NOMO-1 (cell line): ENCODE measurements around the gene BOLA2.
"Not testable (repeated sequence)": the region's sequence is repeated elsewhere in the genome, so short reads cannot be mapped to it uniquely, and the experiment has no call there.

Source experiments
- DNase-seq, 2 experiments: peaks; one replicate each; lab custom pipeline; 2025; ENCODE audit not compliant: unreplicated experiment in 2 of 2; lab: John Stamatoyannopoulos, UW

The BOLA2 gene

DNA sequence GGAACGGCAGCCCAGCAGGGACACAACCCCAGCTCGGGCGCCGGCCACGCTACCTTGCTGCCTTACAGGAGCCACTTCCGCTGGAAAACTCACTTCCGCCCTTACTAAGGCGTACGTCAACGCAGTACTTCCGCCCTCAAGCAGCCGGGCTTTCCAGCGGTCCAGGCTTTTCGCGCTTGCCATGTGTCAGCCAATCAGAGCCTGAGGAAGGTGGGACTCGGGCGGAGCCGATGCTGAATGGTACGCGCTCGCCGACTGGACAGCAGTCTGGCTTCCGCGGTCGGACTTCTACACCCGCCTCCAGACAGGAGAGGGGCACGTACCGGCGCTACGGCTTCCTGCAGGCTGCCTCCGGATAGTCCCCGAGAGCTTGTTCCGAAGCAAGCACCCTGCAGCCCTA lies at the start of gene BOLA2, which contains the start of gene SLX1B:
Gene BOLA2, minus strand, starts transcription at position 83 of the 400 bp plus-strand sequence. CDS start 98 bp downstream, outside the sequence.
Gene SLX1B, plus strand, starts transcription at position 265 of the 400 bp plus-strand sequence.
- DNase-seq = not testable (repeated sequence)

DNA sequence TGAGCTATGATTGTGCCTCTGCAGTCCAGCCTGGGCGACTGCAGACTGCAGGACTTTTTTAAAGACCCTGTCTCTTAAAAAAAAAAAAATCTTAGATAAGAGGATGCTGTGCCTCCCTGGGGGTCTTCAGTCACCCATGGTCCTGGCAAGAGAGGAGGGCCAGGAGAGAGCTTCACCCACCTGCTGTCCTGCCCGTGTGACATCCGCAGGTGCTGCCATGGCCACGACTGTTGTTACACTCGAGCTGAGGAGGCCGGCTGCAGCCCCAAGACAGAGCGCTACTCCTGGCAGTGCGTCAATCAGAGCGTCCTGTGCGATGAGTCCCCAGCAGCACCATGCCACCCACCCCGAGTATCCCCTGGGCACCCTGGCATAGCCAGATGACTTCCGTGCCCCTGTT lies 28.1 kb upstream of the BOLA2 start:
- DNase-seq = not testable (repeated sequence)

- DNase-seq = not testable (repeated sequence)
Measured at GRCh38 chr16:29472065-29472464, 17.9 kb upstream of the BOLA2 start.

DNA sequence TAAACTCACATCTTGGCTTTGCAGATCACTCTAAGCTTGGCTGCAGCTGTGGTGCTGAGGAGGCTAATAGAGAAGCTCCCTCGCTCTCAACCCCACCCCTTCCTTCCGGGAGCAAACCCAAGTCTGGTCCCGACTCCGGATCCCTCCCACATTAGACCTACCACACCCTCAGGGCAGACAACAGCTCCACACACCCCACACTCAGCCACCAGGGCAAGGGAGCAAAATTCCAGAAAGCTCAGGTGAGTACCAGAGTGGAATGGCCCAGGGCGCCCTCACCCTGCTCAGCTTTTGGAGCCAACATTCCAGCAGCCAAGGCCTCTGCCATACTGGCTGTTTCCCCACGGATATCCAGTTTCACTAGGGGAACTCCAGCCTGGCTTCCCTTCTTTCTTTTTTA lies 15.5 kb upstream of the BOLA2 start:
- DNase-seq = not testable (repeated sequence)

DNA sequence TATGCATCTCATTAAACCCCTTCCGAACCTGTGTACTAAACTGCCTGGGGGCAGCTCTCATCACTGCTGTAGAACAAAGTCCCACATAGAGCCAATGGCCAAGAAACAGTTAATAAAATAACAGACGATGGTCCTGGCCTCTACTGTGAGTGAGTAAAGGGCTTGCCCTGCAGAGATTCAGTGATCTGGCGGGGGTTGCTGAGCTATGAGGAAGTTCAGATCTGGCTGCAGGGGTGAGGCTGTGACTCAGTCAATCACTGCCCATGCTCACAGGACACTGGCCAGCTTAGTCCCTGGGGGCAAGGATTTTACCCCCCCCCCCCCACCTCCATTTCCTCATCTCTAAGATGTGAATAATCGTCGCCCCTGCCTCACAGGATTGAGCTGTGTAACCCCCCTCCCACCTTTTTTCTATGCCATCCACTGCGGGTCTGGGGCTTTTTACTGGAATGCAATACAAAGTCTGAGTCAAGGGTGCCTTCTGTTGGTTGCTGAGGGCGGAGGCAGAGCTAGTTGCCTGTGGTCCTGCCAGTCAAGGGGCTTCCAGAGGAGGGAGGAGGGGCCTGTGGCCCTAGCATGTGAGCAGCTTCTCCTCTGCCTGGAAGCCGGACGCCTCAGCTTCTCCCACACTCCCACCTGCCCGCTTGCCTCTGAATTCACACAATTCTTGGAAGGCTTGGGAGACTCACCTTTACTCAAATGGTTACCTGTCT lies 13.7 kb upstream of the BOLA2 start:
- DNase-seq = not testable (repeated sequence)

DNA sequence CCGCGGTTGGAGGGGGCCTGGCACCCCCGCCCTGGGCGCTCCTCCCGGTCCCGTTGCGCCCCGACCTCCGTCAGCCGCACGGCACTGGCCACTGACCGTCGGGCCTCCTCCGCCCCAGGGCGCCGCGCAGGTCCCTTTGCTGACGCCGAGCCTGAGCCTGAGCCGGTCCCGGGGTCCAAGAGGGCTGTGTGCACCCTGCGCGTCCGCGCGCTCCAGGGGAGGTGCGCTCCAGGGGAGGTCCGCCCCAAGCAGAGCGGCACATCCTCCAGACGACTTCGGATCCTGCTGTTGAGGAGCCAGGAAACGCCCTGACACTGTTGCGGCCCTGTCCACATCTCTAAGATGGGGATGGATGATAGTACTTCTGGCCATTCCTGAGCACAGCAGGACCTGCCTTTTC lies 12.8 kb upstream of the BOLA2 start:
- not testable (repeated sequence) for DNase-seq

DNA sequence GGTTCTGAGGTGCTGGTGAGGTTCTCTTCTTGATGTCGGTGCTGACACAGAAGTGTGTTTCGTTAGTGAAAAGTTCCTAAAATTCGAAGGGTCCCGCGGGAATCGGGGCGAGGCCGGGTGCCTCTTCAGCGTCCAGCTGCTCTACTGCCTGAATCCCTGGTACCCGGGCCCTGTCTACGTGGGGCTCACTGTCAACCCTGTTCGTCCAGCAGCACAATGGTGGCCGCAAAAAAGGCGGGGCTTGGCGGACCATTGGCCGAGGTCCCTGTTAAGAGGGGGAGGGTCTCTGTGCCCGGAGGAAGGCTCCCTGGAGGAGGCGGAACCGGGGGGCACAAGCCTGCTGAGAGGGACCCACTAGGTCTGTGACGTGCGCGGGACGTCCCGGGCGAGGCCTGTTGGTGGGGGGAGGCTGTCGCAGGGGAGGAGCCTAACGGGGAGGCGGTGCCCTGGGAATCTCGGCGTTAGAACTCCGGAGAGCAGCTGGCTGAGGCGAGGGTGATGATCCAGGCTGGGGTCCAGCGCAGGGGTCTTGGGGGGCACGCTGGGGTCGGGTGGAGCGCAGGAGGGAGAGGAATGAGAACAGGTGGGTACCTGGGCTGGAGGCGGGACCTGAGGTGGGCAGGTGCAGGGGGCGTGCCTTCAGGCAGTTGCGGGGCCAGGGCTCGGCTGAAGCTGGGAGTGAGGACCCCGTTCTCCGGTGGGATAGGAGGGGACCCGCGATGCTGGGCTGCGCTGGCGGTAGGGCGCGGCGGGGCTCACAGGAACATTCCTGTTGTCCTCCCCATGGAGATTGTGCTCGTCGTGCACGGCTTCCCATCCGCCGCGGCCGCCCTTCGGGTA lies 12.1 kb upstream of the BOLA2 start:
- DNase-seq = not testable (repeated sequence)

DNA sequence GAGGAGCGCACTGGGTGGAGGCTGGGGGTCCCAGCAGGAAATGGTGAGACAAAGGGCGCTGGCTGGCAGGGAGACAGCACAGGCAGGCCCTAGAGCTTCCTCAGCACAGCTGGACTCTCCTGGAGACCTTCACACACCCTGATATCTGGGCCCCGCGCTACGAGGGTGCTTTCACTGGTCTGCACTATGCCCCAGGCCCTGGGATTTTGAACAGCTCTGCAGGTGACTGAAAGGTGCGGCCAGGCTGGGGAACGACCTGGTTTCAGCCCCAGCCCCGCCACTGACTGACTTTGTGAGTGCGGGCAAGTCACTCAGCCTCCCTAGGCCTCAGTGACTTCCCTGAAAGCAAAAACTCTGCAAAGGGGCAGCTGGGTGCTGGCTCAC lies 6.5 kb upstream of the BOLA2 start:
- not testable (repeated sequence) for DNase-seq

DNA sequence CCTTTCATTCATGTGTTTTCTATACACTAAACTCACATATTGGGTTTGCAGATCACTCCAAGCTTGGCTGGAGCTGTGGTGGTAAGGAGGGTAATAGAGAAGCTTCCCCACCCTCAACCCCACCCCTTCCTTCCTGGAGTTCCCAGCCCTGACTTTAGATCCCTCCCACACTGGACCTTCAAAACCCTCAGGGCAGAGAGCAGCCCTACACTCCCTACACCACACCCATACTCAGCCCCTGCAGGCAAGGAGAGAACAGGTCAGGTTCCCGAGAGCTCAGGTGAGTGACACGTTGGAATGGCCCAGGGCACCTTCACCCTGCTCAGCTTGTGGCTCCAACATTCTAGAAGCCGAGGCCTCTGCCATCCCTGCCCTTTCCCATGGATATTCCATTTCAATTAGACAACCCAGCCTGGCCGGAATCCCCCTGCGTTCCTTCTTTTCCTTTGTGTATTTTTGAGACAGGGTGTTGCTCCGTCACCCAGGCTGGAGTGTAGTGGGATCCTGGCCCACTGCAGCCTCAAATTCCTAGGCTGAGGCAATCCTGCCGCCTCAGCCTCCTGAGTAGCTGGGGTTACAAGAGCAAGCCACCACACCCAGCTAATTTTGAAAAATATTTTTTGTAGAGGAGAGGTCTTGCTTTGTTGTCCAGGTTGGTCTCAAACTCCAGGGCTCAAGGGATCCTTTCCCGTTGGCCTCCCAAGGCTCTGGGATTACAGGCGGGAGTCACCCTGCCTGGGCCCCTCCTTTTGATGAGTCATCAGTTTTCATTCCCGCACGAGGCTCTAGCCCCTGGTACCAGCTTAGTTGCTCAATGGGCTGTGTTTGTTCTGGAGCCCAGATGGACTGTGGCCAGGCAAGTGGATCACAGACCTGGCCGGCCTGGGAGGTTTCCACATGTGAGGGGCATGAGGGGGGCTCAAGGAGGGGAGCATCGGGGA lies 5.8 kb upstream of the BOLA2 start, which contains the start of gene SULT1A4:
Gene SULT1A4, plus strand, starts transcription at position 208 of the 941 bp plus-strand sequence. CDS start 1,473 bp downstream, outside the sequence.
- not testable (repeated sequence) for DNase-seq

- DNase-seq = not testable (repeated sequence)
Measured at GRCh38 chr16:29457660-29458059, 3.5 kb upstream of the BOLA2 start.

GRCh38 chr16:29454828-29455227 lies 677 bp upstream of the BOLA2 start:
- DNase-seq = not testable (repeated sequence)

GRCh38 chr16:29453754-29454153 lies 397 bp downstream of the BOLA2 start:
- DNase-seq = not testable (repeated sequence)

DNA sequence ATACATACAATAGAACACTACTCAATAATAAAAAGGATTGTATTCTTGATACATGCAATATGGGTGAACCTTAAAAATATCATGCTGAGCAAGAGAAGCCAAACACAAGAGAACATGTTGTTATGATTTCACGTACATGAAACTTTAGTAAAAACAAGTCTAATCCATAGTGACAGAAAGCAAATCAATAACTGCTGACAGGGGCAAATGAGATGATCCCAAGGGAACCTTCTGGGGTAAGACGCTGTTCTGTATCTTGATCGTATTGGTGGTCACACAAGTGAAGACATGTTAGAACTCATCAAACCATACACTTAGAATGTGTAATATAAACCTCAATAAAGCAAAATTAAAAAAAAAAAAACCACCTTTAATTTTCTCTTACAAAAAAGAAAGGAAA lies 28.8 kb downstream of the BOLA2 start:
- DNase-seq = not testable (repeated sequence)

DNA sequence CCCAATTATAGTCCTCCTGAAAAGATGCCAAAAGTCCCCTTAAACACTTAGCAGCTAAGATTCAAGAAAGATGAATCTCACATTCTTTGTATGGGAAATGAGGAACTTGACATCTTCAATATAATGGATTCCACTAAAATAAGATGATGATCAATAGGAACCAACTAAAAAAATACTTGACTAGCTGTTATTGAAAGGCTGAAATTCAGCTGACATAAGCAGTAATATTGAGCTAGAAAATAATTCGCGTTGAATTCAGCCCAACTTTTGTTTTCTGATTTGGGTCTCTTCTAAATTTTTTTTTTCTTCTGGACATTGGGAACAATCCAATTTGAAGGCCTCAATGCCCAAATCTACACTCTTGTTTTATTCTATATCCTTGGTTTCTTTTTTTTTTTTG lies 30.6 kb downstream of the BOLA2 start:
- DNase-seq = not testable (repeated sequence)

DNA sequence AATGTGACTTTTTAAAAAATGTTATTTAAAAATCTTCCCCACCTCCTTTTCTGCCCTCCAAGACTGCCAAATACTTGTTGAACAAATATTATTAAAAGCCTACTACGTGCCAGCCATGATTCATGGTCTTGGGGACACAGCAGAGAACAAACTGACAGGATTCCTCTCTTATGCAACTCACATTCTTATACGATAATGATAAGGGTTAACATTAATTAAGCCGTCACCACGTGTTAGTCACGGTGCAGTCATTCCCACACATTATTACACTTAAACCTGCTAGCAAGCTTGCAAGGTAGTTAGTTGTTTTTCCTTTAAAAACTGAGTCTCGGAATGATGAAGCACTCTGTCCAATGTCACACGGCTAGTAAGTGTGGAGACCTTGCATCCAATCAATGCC lies 48.9 kb downstream of the BOLA2 start:
- not testable (repeated sequence) for DNase-seq
